ENCODE data around the gene PCYOX1L.
"Not testable (repeated sequence)": the region's sequence is repeated elsewhere in the genome, so short reads cannot be mapped to it uniquely, and the experiment has no call there.

The PCYOX1L gene

GRCh38 chr5:149388498-149389190 is 30.8 kb downstream of the PCYOX1L start:
- no peak for DNase-seq

GRCh38 chr5:149389552-149390495 is 32.0 kb downstream of the PCYOX1L start:
- no peak for DNase-seq

DNA sequence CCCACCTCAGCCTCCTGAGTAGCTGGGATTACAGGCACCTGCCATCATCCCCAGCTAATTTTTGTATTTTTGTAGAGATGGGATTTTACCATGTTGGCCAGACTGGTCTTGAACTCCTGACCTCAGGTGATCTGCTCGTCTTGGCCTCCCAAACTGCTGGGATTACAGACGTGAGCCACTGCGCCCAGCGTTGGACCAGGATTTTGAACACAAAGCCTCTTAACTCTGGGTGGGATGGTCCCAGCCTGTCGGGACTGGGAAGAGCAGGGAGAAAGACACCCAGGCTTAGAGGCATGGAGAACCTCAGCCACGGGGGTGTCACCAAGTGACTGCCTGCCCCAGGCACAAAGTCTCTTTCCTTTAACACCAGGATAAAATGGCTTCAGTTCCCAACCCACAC is 33.2 kb downstream of the PCYOX1L start:
- not testable (repeated sequence) for DNase-seq

- DNase-seq = no peak
These were observed 33.7 kb downstream of the PCYOX1L start for GRCh38 chr5:149391524-149391923.

- DNase-seq = no peak
These were observed 34.9 kb downstream of the PCYOX1L start for GRCh38 chr5:149392718-149393117.

- DNase-seq = not testable (repeated sequence)
These were observed 37.1 kb downstream of the PCYOX1L start for GRCh38 chr5:149394996-149395395.

- DNase-seq = no peak
These were observed 39.7 kb downstream of the PCYOX1L start for GRCh38 chr5:149397530-149397929.

DNA sequence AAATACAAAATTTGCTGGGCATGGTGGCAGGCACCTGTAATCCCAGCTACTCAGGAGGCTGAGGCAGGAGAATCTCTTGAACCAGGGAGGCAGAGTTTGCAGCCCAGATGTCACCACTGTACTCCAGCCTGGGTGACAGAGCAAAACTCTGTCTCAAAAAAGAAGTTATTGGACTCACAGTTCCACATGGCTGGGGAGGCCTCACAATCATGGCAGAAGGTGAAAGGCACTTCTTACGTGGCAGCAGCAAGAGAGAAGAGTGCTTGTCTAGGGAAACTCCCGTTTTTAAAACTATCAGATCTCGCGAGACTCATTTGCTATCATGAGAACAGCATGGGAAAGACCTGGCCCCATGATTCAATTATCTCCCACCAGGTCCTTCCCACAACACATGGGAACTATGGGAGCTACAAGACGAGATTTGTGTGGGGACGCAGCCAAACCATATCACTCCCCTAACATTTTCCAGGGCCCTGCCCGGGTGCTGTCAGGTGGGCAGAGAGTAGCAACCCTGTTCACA is 41.0 kb downstream of the PCYOX1L start:
- not testable (repeated sequence) for DNase-seq

GRCh38 chr5:149399775-149400174 is 41.9 kb downstream of the PCYOX1L start:
- DNase-seq = no peak

GRCh38 chr5:149400304-149400703 is 42.5 kb downstream of the PCYOX1L start:
- DNase-seq = no peak

GRCh38 chr5:149401051-149401450 is 43.2 kb downstream of the PCYOX1L start:
- no peak for DNase-seq

DNA sequence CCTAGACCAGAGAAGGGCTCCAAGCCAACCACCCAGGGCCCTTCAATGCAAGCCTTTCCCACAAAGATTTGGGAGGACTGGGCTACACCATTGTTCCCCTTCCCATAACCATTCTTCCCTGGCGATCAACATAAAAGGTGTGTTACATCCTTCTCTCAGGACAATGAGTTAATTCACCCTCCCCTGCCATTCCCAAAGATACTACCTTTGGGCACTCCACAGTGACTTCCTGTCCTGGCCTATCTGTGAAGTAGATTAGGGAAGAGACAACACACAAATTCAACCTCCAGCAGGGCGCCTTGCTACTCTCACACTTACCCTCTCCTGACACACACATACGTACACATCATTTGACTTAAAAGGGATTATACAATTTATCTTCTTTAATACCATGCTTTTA is 44.4 kb downstream of the PCYOX1L start:
- DNase-seq = no peak

DNA sequence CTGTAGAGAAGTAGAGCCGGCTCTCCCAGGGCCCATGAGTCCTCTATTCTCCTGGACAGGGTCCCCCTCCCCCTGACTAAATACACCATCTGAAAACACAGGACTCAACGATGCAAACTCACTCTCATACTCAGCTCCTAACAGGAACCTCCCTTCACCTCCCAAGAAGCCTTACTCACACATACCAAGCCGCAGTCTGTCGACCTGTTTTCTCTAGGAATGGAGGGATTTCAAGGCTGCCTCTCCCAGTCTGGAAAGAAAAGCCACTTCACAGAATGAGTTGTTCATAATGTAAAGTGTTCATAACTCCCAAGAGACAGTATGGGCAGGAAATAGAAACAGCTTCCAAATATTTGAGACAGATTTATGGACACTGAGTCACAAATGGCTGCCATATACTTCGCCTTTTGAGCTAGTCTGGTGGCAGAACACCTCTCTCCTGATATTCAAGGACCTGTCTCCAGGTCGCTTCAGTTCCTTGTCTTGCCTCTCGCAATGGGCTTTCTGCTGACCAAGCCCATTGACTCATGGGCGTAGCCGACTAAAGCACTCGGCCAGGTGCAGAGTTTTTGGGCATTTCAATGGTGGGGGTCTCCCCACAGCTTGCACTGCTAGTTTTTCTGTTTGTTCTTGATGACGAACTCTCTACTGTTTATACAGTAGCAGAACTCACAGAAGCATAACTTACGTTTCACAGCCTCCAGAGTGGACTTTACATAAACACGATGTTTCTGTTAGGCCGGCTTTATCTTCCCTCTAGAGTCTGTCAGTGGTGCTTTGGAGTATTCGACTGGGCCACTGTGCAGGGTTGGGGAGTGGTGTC is 46.3 kb downstream of the PCYOX1L start:
- no peak for DNase-seq

- no peak for DNase-seq
These were observed 47.1 kb downstream of the PCYOX1L start for GRCh38 chr5:149404746-149405549.

- DNase-seq = no peak
These were observed 47.8 kb downstream of the PCYOX1L start for GRCh38 chr5:149405550-149406202.

GRCh38 chr5:149406203-149406978 is 48.5 kb downstream of the PCYOX1L start:
- DNase-seq = no peak

GRCh38 chr5:149406979-149407306 is 49.1 kb downstream of the PCYOX1L start:
- DNase-seq = no peak

DNA sequence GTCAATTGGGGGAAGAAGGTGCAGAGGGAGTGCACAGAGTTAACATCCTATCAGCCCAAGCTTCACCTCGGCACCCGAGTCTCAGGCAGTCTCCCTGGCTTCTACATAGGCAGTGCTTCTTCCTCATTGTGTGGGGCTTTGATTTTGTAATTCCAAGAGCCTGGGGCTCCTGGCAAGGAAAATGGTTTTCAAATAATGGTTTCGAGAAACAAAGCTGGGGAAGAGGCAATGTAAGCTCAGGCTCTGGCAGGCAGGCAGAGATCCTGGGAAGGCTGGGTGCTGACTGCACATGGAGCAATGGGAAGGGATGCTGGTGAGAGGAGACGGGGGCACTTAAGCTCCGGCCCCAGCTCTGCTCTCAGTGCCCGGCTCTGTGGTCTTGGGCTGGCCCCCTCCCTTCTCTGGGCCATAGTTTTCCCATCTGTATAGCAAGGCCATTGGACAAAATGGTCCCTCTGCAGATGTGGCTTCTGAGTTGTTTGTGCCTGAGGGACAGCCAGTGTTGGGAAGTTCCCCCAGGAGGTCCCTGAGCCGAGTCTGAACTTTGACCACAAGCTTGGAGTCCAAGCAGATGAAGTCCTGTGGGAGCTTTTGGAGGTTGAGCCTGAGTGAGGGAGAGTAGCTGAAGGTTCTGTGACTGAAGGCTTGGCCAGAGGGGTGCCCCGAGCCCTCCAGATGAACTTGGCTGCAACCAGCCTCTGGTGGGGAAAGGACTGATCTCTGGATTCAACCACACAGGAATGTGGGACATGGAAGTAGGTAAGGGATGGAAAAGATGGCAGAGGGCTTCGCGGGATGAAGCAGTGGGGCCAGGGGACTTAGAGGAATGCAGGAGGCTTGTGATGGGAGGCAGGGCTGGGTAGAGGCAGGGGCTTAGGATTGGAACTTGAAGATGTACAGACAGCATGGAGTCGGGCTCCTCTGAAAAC is 49.7 kb downstream of the PCYOX1L start:
- no peak for DNase-seq

DNA sequence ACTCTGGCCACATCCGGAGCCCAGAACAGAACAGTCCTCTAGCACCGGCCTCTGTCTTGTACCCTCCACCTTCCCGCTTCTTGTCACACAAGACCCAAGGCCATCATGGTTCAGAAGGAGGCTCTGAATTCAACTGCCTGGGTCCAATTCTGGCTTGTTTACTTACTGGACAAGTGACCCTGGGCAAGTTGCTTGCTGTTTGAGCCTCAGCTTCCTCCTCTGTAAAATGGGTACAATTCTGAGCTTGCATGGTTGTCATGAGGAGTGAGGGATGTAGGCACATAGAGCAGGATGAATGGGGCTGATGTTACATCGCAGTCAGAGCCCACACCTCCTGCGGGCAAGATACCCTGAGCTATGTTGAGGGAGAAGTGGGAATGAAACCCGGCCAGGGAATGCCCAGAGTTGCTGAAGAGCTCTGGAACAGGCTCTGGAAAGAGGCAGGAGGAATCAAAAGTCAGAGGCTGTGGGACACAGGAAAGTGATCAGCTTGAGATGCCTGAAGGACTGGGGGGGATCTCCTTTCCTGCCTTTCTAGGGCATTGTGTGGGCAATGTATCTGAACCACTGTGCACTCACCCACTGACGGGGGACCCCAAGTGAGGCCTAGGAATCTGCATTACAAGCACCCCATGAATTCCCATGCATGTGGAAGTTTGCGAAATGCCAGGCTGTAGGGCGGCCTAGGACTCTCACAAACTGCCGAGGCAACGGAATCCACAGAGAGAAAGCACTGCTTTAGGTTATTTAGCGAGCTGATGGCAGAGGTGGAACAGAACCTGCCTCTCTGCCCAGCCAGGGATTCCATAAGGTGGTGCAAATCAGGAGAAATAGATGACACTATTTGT is 50.6 kb downstream of the PCYOX1L start:
- no peak for DNase-seq

Measured in stimulated activated CD4-positive, alpha-beta T cell treated with anti-CD3 and anti-CD28 coated beads, Interleukin-2, amount 100 ng/mL, for 24 hours (primary cell).